ENCODE results near the gene CLCA4. TPM values are rescaled to one million over a fixed set of nuclear protein-coding genes. Genes with fewer than 3 reads are reported as not detected.
"Not testable (repeated sequence)": the region's sequence is repeated elsewhere in the genome, so short reads cannot be mapped to it uniquely, and the experiment has no call there.

Gene CLCA4
- total RNA-seq, 1 experiment from 2014 or later = not detected

- in situ Hi-C loops (cut with HindIII; ENCODE audit: low sequenced_read_pairs) = no loop called here
- DNase-seq (ENCODE audit: low spot score) = no peak
Observed at GRCh38 chr1:86594284-86594770, 47.4 kb downstream of the CLCA4 start.

GRCh38 chr1:86596224-86596623, 49.3 kb downstream of the CLCA4 start:
- in situ Hi-C loops (cut with HindIII; ENCODE audit: low sequenced_read_pairs) = no loop called here
- DNase-seq (ENCODE audit: low spot score) = no peak

GRCh38 chr1:86596741-86597290, 49.9 kb downstream of the CLCA4 start:
- in situ Hi-C loops (cut with HindIII; ENCODE audit: low sequenced_read_pairs) = no loop called here
- DNase-seq (ENCODE audit: low spot score) = no peak

GRCh38 chr1:86606080-86606479, 59.2 kb downstream of the CLCA4 start:
- in situ Hi-C loops (cut with HindIII; ENCODE audit: low sequenced_read_pairs); DNase-seq (ENCODE audit: low spot score): not testable (repeated sequence)

GRCh38 chr1:86616433-86616832, 69.6 kb downstream of the CLCA4 start:
- DNase-seq (ENCODE audit: low spot score) = no peak
- in situ Hi-C loops (cut with HindIII; ENCODE audit: low sequenced_read_pairs) = no loop called here

- in situ Hi-C loops (cut with HindIII; ENCODE audit: low sequenced_read_pairs) = no loop called here
- DNase-seq (ENCODE audit: low spot score) = no peak
Observed at GRCh38 chr1:86616871-86617270, 70.0 kb downstream of the CLCA4 start.

- in situ Hi-C loops (cut with HindIII; ENCODE audit: low sequenced_read_pairs) = no loop called here
- DNase-seq (ENCODE audit: low spot score) = no peak
Observed at GRCh38 chr1:86618358-86618757, 71.5 kb downstream of the CLCA4 start.

GRCh38 chr1:86619313-86619712, 72.4 kb downstream of the CLCA4 start:
- in situ Hi-C loops (cut with HindIII; ENCODE audit: low sequenced_read_pairs) = no loop called here

GRCh38 chr1:86621286-86621685, 74.4 kb downstream of the CLCA4 start:
- DNase-seq (ENCODE audit: low spot score) = no peak
- in situ Hi-C loops (cut with HindIII; ENCODE audit: low sequenced_read_pairs) = no loop called here

More at GRCh38 chr1:86619313-86619712, 72.4 kb downstream of the CLCA4 start:
- no peak for DNase-seq (ENCODE audit: low spot score)

Other genes starting within 250 kb of the CLCA4 start
- 15.3 and 24.9 TPM in 2 replicates for gene ODF2L, start 150.8 kb upstream of the CLCA4 start, total RNA-seq (2014; rRNA removed; shearing (Covaris generic))
- 0.81 TPM in 1 of 2 replicates, not detected in the other for gene CLCA2, start 122.9 kb upstream of the CLCA4 start, total RNA-seq (2014; rRNA removed; shearing (Covaris generic))
- not detected in 2 replicates for gene CLCA1, start 78.2 kb upstream of the CLCA4 start, total RNA-seq (2014; rRNA removed; shearing (Covaris generic))
- 8.7 and 21.7 TPM in 2 replicates for gene SH3GLB1, start 157.5 kb downstream of the CLCA4 start, total RNA-seq (2014; rRNA removed; shearing (Covaris generic))